Germinal center (tissue), 1 donor: ENCODE measurements around the gene HACD3.
"Not testable (repeated sequence)": the region's sequence is repeated elsewhere in the genome, so short reads cannot be mapped to it uniquely, and the experiment has no call there.

ENCODE experiments used
- DNase-seq: peaks from one replicate; pipeline ENCODE4 v3.0.0; 2012; ENCODE audit warnings: mixed read lengths, low spot score

Gene HACD3

DNA sequence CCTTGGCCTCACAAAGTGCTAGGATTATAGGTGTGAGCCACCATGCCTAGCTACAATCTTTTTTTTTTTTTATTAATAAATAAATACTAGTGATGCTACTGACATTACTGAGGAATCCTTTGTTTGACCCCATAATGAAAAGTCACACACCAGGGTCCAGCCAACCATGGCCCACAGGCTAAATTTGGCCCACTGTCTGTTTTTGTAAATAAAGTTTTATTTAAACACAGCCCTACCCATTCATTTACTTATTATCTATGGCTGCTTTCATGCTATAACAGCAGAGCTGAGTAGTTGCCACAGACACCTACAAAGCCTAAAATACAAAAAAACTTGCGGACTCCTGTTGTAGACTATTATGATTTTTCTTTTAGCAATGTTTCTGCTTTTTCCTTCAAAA, 73.3 kb downstream of the HACD3 start:
- no peak for DNase-seq

DNA sequence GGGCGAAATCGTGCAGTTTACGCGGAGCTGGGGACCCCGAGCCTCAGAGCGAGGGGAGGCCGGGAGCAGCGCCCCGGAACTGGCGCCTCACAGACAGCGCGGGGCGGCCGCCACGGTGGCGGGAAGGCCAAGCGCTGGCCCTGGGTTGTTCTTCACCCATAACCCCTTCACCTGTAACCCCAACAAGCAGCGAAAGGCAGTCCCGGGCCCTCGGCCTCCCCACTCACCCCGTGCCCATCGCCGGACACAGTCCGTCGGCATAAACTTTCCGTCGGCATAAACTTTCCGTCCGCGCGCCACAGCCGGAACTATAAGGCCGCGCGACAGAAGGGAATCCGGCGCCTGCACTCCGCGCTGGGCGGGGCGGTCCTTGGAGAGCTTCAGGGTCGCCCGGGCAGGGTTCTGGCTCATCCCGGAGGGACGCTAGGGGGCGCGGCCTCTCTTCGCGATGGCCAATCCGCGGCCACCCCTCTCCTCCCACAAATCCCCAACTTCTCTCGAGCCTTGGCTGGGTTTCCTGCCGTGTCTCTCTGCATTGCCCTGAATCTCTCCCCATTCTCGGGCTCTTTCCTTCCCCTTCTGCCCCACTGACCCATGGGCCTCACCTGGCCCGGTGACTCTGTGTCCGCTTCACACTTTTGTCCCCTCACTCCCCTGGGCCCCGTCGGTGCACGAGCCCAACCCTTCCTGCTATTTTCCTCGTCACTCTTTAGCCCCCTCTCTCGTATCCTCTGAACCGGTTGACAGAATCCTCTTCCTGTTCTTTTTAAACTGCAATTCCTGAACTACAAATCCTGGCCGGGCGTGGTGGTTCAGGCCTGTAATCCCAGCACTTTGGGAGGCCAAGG, 80.8 kb downstream of the HACD3 start, which contains the start of gene INTS14:
Gene INTS14, minus strand, starts transcription at position 261 of the 848 bp plus-strand sequence. CDS start 3,751 bp downstream, outside the sequence.
- peak; percentile 93 for DNase-seq

DNA sequence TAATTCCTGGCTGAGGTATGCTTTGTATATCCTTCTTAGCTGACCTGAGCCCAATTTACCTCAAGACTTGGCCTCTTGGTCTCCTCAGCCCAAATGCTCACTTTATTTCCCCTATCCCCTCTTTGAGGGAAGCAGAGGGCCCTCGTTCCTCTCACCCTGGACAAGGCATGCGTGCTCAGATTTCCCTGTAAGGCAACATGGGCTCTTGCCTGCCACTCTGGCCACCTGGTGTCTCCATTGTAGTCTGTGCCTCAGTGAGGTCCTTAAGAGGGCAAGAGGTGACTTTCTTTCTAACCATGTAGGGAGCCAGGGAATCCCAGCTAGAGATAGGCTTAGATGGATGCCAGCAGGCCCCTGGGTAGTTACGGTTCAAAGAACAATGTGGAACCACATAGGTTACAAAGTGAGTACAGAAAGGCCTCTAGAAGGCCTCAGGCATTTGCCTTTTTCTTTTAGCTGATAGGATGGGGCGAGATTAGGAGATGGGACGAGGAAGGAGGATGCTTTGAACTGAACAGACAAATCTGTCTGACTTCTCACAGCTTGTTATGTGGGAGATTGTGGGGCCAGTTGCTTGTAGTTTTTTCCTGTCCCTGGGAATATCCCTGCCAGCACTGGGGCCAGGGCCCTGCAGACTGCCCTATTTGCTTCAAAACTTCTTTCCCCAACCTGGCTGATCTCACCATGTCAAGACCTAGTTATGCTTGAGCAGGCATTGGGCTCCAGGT, 81.8 kb downstream of the HACD3 start:
- no peak for DNase-seq

DNA sequence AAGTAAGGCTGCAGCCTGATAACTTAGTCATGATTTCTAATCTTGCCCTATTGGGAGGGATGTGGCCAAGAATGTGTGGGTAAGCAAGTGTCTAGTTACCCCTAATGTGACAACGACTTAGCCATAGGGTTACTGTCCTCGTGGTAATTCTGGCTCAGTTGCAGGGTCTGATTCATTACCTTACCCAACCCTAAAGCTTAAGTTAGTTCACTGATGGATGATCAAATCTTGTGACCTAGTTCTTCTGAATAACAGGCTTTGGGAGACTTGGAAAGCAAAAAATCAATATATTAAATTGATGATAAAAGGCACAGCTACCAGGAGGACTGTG, 82.3 kb downstream of the HACD3 start:
- no peak for DNase-seq

DNA sequence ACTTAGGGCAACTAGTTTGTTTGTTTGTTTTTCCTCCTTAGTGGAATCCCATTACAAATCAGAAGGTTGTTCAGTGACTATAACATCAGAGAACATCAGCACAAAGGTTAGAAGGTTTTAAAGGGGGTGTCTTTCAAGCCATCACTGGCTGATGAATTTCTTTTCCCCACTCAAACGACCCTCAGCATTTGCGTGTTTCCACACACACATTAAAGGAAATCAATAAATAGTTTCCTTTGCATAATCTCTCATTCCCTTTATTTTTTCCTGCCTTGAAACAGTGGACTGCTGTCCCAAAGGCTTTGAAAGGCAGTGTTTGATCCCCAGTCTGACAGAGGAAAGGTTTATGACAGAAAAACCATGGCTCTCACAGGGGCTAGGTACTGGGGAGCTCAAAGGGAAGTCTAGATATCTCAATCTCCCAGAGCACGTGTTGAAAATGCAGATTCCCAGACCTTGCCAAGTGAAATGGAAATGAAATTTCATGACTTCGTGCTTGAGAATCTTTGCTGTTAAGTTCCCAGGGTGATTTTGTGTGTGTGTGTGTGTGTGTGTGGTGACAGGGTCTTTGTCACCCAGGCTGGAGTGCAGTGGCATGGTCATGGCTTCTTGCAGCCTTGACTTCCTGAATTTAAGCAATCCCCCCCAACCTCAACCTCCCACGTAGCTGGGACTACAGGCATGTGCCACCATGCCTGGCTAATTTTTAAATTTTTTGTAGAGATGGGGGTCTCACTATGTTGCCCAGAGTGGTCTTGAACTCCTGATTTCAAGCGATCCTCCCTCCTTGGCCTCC, 82.9 kb downstream of the HACD3 start:
- DNase-seq = no peak

DNA sequence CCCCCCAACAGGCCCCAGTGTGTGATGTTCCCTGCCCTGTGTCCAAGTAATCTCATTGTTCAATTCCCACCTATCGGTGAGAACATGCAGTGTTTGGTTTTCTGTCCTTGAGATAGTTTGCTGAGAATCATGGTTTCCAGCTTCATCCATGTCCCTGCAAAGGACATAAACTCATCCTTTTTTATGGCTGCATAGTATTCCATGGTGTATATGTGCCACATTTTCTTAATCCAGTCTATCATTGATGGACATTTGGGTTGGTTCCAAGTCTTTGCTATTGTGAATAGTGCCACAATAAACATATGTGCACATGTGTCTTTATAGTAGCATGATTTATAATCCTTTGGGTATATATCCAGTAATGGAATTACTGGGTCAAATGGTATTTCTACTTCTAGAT, 85.6 kb downstream of the HACD3 start:
- DNase-seq = not testable (repeated sequence)

DNA sequence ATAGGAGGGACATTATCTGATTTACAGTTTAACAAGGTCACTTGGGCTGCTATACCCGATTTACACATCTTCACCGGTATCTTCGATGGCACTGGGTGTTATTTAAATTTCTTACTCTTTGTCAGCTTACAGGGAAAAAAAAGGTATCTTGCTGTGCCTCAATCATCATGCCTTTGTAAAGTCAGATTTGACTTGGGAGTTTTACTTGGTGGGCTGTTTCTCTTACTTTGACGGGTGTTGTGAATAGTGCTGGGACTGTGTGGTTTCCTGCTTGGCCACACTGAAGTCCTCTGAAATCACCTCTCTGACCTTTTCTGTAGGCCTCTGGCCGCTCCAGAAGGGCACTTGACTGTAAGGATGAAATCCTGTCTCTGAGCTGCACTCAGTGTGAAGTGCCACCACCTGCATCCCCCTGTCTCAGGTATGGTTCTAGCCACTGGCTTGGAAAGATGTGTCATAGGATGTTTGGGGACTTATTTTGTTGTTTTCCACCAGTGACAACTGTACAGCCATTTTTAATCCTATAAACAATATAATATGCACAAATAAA, 88.4 kb downstream of the HACD3 start:
- no peak for DNase-seq

DNA sequence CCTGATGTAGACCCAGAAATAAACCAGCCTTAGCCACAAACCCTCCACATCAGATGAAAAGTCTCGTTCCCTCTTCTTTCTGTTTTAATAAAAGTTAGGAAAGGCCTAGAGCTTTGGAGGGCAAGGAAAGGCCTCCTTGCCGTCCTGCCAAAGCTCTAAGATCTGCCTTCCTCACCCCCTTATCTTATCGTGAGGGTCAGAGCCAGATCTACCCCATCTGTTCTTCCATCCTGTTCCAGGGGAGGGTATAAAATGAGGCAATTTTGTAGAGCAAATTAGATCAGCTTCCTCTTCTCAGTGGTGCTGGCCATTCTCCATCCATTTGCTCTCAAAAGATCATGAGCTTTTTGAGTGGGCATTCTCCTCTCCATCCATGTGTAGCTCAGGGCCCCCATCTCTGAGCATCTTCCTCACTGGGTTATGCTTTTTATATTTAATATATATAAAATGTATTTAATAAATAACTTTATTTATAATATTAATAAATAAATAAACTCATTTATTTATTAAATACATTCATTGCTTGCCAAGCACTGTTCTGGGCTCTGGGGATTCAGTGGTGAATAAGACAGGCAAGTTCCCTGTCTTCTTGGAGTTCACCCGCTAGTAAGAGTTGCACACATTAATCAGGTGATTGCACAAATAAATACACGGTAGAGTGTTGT, 89.5 kb downstream of the HACD3 start:
- DNase-seq = no peak

DNA sequence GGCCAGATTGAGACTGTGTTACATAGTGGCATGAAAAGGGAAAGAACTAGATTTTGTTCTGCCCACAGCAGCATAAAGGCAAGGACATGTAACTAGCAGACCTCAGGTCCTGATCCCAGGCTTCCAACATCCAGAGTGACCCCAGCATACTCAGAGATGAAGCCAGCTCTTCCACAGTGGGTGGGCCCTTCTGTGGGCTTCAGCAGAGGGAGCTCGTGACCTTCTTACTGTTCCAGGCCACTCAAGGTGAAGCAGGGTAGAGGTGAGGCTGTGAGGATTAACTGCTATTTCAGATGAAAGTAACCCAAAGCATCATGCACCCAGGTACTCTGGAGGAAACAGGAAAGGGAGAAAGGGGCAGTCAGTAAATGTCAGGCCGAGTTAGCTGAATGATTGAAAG, 90.6 kb downstream of the HACD3 start:
- no peak for DNase-seq

DNA sequence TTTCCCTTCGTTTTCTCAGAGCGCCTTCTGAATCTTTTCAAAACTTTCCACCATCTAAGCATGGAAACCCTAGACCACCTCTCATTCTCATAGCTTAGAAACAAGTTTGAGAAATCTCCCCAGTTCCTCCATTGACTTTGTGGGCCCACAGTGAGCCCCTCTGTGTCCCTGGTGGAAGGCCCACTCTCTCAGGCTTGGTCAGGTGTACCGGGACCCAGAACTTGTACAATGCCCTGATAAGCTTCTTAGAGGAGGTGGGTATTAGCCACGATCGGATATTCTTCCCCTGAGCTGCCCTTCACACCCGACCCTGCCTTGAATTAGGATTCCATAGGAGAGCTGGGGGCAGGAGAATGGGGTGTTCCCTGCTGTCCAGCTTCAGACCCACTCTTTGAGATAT, 91.4 kb downstream of the HACD3 start, which contains the start of gene SLC24A1:
Gene SLC24A1, plus strand, starts transcription at position 301 of the 400 bp plus-strand sequence. CDS start 2,143 bp downstream, outside the sequence.
- no peak for DNase-seq

DNA sequence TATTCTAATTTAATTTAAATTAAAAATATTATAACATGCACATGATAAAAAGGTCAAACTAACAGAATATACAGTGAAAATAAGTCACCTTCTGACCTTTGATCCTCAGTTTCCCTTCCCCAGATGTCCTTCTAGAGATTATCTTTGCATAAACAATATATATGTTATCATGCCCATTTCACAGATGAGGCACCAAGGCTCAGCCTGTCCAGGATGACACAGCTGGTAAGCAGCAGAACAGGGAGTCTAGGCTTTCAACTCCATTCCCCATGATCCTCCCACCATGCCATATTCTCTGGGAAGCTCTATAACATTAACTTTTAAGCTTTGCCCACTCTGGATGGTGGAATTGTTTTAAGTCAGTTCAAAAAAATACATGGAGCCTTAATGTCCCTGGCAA, 92.8 kb downstream of the HACD3 start:
- no peak for DNase-seq

DNA sequence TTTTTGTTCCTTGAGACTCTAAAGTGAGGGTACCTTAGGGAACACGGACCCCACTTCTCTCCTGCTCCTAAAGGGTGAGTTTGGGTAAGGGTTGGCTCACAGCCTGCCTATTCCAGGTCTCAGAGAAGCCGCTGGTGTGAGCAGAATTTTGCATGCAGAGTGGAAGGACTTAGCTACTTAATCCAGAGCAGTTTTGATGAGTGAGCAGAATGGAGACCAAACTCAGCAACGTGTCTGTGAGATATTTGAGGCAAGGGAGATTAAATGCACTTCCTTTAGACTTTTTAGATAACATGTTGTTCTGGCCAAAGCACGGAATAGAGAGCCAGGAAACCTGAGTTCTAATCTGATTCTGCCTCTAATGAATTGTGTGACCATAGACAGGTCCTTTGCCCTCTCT, 96.6 kb downstream of the HACD3 start:
- no peak for DNase-seq
